ENCODE results near the gene RNF151.

Gene RNF151

GRCh38 chr16:1942047-1942809, 24.4 kb upstream of the RNF151 start:
- Histone ChIP-seq H2BK5ac (ENCODE audit: low read depth, low read length, poor library complexity, severe bottlenecking) (no peak overlapping the region), H3K4me3 (ENCODE audit: insufficient read depth in 1 of 2, low read depth in 1 of 2, low read length in 2 of 2) (peak overlapping the region; percentile 88 to 92), H4K8ac (ENCODE audit: low read length) (peak overlapping the region; percentile 70), H2AFZ (ENCODE audit: low read depth, low read length) (peak overlapping the region; percentile 79), H2BK15ac (ENCODE audit: low read depth, poor library complexity, severe bottlenecking) (peak overlapping the region; percentile 95), H3K4me2 (ENCODE audit: low read length, poor library complexity, severe bottlenecking) (peak overlapping the region; percentile 93), H2BK120ac (ENCODE audit: low read depth, low read length) (no peak overlapping the region), H3K27me3 (ENCODE audit: control insufficient read depth in 1 of 2, insufficient read depth in 1 of 2, low read length in 2 of 2) (no peaks in the 10 kb centered on the region), H3K23ac (ENCODE audit: low read length in 2 of 2) (no peak overlapping the region), H3K79me1 (replicated peaks; ENCODE audit: low read length, poor library complexity, severe bottlenecking) (peaks cover 10% of the 10 kb centered on the region), H2AK5ac (ENCODE audit: low read length, severe bottlenecking) (peak overlapping the region; percentile 8), H3K4ac (ENCODE audit: low read depth in 1 of 2, low read length in 2 of 2) (no peak overlapping the region), H3K9me3 (ENCODE audit: control insufficient read depth, low read length) (no peaks in the 10 kb centered on the region), H2BK12ac (ENCODE audit: low read length in 2 of 2) (no peak overlapping the region), H3K27ac (ENCODE audit: low read length, poor library complexity, severe bottlenecking) (peak overlapping the region; percentile 1), H3K4me1 (ENCODE audit: control insufficient read depth, insufficient read depth, low read depth, low read length) (peaks cover 14% of the 10 kb centered on the region), H3K9ac (ENCODE audit: low read length) (peak overlapping the region; percentile 86), H3K36me3 (ENCODE audit: control insufficient read depth in 1 of 2, insufficient read depth in 2 of 2, low read depth in 1 of 2, low read length in 2 of 2) (peaks cover 31 to 36% of the 10 kb centered on the region in 2 experiments), H3K18ac (ENCODE audit: low read depth in 1 of 2, low read length in 2 of 2) (peak overlapping the region in 1 of 2 experiments; percentile 88), H4K91ac (ENCODE audit: low read length) (peak overlapping the region; percentile 48), H3K14ac (ENCODE audit: low read length in 2 of 2) (no peak overlapping the region)
- WGBS = 51% methylated on average over 11 of the region's 17 CpGs
- no peak for DNase-seq

GRCh38 chr16:1942810-1943726, 23.6 kb upstream of the RNF151 start, which contains the start of gene MSRB1:
TSS of gene MSRB1 (minus strand) at chr16:1943199. CDS start at chr16:1943156, 43 bp downstream.
- peak within 1 kb of the TSS; percentile 93 for H2AFZ ChIP-seq (ENCODE audit: low read depth, low read length)
- H3K4me1 ChIP-seq (ENCODE audit: control insufficient read depth, insufficient read depth, low read depth, low read length) = peaks cover 14% of the 10 kb centered on the region
- H3K18ac ChIP-seq (ENCODE audit: low read depth in 1 of 2, low read length in 2 of 2) = peak within 1 kb of the TSS; percentile 84 to 88
- H2BK12ac ChIP-seq (ENCODE audit: low read length in 2 of 2) = peak within 1 kb of the TSS; percentile 24 to 38
- H2BK120ac ChIP-seq (ENCODE audit: low read depth, low read length) = peak within 1 kb of the TSS; percentile 75
- H3K9me3 ChIP-seq (ENCODE audit: control insufficient read depth, low read length) = no peaks in the 10 kb centered on the region
- peak within 1 kb of the TSS; percentile 48 for H4K91ac ChIP-seq (ENCODE audit: low read length)
- H3K4me2 ChIP-seq (ENCODE audit: low read length, poor library complexity, severe bottlenecking) = peak within 1 kb of the TSS; percentile 93
- H3K4me3 ChIP-seq (ENCODE audit: insufficient read depth in 1 of 2, low read depth in 1 of 2, low read length in 2 of 2) = peak within 1 kb of the TSS; percentile 88 to 92
- peak within 1 kb of the TSS; percentile 1 for H3K27ac ChIP-seq (ENCODE audit: low read length, poor library complexity, severe bottlenecking)
- peaks cover 10% of the 10 kb centered on the region for H3K79me1 ChIP-seq (replicated peaks; ENCODE audit: low read length, poor library complexity, severe bottlenecking)
- H2BK5ac ChIP-seq (ENCODE audit: low read depth, low read length, poor library complexity, severe bottlenecking) = no peak within 1 kb of the TSS
- peak within 1 kb of the TSS; percentile 8 for H2AK5ac ChIP-seq (ENCODE audit: low read length, severe bottlenecking)
- peak within 1 kb of the TSS; percentile 86 for H3K9ac ChIP-seq (ENCODE audit: low read length)
- H4K8ac ChIP-seq (ENCODE audit: low read length) = peak within 1 kb of the TSS; percentile 96
- H3K36me3 ChIP-seq (ENCODE audit: control insufficient read depth in 1 of 2, insufficient read depth in 2 of 2, low read depth in 1 of 2, low read length in 2 of 2) = peaks cover 24 to 28% of the 10 kb centered on the region in 2 experiments
- H2BK15ac ChIP-seq (ENCODE audit: low read depth, poor library complexity, severe bottlenecking) = peak within 1 kb of the TSS; percentile 95
- H3K27me3 ChIP-seq (ENCODE audit: control insufficient read depth in 1 of 2, insufficient read depth in 1 of 2, low read length in 2 of 2) = no peaks in the 10 kb centered on the region
- DNase-seq = peak; percentile 99
- peak within 1 kb of the TSS; percentile 38 to 76 for H3K4ac ChIP-seq (ENCODE audit: low read depth in 1 of 2, low read length in 2 of 2)
- H3K23ac ChIP-seq (ENCODE audit: low read length in 2 of 2) = no peak within 1 kb of the TSS
- peak within 1 kb of the TSS in 1 of 2 experiments; percentile 81 for H3K14ac ChIP-seq (ENCODE audit: low read length in 2 of 2)
- WGBS = under 1% methylated on average over 64 of the region's 77 CpGs

DNA sequence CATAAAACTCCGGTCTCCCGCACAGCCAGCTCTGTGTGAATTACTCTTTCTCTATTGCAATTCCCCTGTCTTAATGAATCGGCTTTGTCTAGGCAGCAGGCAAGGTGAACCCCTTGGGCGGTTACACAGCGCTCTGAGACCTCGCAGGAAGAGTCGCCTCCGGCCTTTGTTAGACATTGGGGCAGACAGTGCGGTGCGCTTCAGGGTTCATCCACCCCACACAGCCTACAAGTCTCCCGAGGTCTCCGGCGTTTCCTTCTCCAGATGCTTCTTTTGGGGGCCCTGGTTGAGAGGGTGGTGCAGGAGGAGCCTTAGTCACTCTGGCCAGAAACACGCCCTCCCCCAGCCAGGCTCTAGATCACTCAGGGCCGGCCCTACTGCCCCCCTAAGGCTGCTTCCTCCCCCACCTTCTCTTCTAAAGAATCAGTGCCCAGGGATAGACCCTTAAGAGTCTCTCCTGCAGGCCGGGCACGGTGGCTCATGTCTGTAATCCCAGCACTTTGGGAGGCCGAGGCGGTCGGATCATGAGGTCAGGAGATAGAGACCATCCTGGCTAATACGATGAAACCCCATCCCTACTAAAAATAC, 21.9 kb upstream of the RNF151 start:
- Histone ChIP-seq H3K4ac (ENCODE audit: low read depth in 1 of 2, low read length in 2 of 2) (no peak overlapping the region), H3K4me3 (ENCODE audit: insufficient read depth in 1 of 2, low read depth in 1 of 2, low read length in 2 of 2) (no peak overlapping the region), H3K14ac (ENCODE audit: low read length in 2 of 2) (no peak overlapping the region), H2AFZ (ENCODE audit: low read depth, low read length) (no peak overlapping the region), H2BK15ac (ENCODE audit: low read depth, poor library complexity, severe bottlenecking) (no peak overlapping the region), H2BK5ac (ENCODE audit: low read depth, low read length, poor library complexity, severe bottlenecking) (no peak overlapping the region), H3K27me3 (ENCODE audit: control insufficient read depth in 1 of 2, insufficient read depth in 1 of 2, low read length in 2 of 2) (no peaks in the 10 kb centered on the region), H3K27ac (ENCODE audit: low read length, poor library complexity, severe bottlenecking) (no peak overlapping the region), H3K4me2 (ENCODE audit: low read length, poor library complexity, severe bottlenecking) (no peak overlapping the region), H3K4me1 (ENCODE audit: control insufficient read depth, insufficient read depth, low read depth, low read length) (peaks cover 14% of the 10 kb centered on the region), H3K18ac (ENCODE audit: low read depth in 1 of 2, low read length in 2 of 2) (no peak overlapping the region), H3K9ac (ENCODE audit: low read length) (no peak overlapping the region), H4K91ac (ENCODE audit: low read length) (no peak overlapping the region), H3K23ac (ENCODE audit: low read length in 2 of 2) (no peak overlapping the region), H2AK5ac (ENCODE audit: low read length, severe bottlenecking) (no peak overlapping the region), H3K79me1 (replicated peaks; ENCODE audit: low read length, poor library complexity, severe bottlenecking) (peaks cover 9% of the 10 kb centered on the region), H3K36me3 (ENCODE audit: control insufficient read depth in 1 of 2, insufficient read depth in 2 of 2, low read depth in 1 of 2, low read length in 2 of 2) (peaks cover 11 to 14% of the 10 kb centered on the region in 2 experiments), H3K9me3 (ENCODE audit: control insufficient read depth, low read length) (no peaks in the 10 kb centered on the region), H4K8ac (ENCODE audit: low read length) (no peak overlapping the region), H2BK12ac (ENCODE audit: low read length in 2 of 2) (no peak overlapping the region), H2BK120ac (ENCODE audit: low read depth, low read length) (no peak overlapping the region)
- DNase-seq = no peak
- WGBS = 94% methylated on average over 15 of the region's 21 CpGs

Measured in mesenchymal stem cell (in vitro differentiated cells and primary cell).